HPDE6-E6E7 (cell line): ENCODE measurements around the gene CAMK1.
"Not testable (repeated sequence)": the region's sequence is repeated elsewhere in the genome, so short reads cannot be mapped to it uniquely, and the experiment has no call there.

ENCODE experiments used
- DNase-seq: peaks from one replicate; pipeline ENCODE4 v3.0.0; 2011; ENCODE audit warnings: missing footprints; ENCODE audit errors: extremely low spot score

The CAMK1 gene

DNA sequence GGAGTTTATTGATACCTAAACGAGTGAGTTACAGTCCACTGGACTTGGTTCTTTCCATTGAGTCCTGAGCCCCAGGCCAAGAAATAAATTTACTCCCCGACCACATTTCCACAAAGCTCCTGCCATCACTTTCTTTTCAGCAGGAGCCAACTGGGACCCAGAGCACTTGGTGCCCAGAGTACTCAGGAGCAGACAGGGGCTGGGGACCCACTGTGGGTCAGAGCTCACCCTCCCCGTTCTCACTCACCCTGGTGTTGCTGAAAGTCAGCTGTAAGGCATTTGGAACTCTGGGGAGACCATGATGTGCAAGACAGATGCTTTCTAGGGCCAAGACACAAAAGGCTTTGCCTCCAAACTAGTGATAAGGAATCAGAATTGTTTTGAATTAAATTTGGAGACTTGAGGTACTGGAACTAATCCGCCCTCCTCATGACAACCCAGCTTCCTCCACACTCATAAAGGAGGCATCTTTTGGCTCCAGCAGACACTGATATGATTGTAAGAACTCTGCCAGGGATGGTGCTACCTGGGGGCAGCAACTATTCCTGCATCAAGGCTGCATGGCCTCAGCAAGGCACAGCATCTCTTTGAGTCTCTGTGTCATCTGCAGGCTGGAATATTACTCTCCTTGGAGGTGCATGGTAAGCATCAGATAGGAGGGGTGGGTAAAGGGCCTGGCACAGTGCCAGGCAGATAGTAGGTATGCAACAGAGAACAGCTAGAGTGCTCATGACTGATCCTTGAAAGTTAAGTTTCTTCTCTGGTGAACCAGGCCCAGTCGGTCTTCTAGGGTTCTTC, 7.3 kb upstream of the CAMK1 start:
- DNase-seq = no peak

GRCh38 chr3:9771007-9771406, 1.3 kb upstream of the CAMK1 start:
- not testable (repeated sequence) for DNase-seq

- DNase-seq = no peak
Observed at GRCh38 chr3:9770276-9770812, 597 bp upstream of the CAMK1 start.

GRCh38 chr3:9769012-9769411, 735 bp downstream of the CAMK1 start:
- no peak for DNase-seq

DNA sequence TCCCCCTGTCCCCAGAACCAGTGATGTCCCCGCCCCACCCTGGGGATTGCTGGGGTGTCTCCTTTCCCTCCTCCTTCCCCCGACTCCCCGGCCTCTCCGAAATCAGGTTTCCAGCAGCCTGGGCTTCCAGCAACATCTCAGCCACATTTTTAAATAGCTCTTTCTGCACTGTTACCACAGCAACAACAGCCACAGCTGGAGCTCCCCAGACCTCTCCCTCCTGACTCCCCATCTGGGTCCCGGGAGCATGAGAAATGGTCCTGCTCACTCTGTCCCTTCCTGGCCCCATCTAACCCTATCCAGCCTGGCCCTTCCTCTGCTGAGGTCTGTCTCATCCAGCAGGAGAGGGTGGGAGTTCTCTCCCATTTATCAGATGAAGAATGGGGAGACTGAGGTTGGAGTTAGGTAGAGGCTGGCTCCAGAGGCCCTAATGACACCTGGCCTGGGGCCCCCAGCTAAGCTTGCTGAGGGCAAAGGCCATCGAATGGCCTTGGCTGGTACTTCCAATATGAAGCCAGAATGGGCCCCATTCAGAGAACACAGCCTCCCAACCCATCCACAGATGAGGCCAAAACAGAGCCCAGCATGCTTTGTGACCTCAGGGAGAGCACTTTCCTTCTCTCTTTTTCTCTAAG, 1.5 kb downstream of the CAMK1 start:
- DNase-seq = no peak

DNA sequence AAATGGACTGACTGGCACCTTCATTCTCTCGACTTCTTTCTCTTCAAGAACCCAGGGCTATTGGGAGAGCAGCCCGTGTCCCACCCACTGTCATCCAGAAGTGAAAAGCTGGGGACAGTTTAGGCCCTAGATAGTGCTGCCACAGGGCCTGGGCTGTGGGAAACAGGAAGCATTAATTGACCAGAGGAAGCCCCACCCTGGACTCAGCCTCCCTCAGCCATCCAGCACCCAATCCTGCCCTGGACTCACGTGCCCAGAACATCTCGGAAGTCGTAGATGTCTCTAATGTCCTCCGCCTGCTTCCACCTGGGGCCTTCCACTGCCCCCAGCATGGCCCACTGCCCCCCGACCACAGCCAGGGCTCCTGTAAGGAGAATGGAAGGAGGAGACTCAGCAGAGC, 2.3 kb downstream of the CAMK1 start:
- no peak for DNase-seq

GRCh38 chr3:9765865-9766264, 3.9 kb downstream of the CAMK1 start:
- no peak for DNase-seq

DNA sequence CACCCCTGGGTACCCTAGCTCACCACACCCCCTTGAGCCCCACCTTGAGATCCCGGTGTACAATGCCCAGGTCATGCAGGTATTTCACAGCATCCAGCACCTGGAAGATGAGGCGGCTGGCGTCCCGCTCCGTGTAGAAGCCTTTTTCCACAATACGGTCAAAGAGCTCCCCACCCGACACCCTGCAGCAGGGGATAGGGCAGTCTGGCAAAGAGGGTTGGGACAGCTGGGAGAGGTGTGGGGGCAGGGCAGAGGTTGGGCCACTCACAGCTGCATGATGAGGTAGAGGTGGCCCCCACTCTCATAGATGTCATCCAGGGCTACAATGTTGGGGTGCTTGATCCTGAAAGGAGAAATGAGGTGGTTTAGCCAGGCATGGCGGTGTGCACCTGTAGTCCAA, 6.9 kb downstream of the CAMK1 start:
- DNase-seq = no peak

DNA sequence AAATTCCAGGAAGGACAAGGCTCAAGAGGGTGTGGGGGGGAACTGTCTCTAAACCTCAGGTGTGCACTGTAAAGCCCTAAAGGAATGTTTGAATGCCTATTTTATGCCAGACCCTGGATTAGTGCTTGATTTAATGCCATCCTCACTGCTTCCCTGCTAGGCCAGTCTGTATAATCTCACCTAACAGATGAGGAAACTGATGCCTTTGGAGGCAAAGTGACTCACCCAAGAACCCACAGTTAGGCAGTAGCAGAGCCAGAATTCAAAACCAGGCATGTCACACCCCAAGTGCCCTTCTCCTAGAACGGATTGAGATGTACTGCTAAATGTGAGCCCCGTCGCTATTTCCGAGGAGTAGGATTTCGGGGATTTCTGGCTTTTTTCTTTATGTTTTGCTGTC, 7.8 kb downstream of the CAMK1 start:
- DNase-seq = no peak

GRCh38 chr3:9760779-9761505, 8.8 kb downstream of the CAMK1 start:
- DNase-seq = no peak

- DNase-seq = no peak
Observed at GRCh38 chr3:9757427-9757826, 12.3 kb downstream of the CAMK1 start.

GRCh38 chr3:9754678-9755077, 15.1 kb downstream of the CAMK1 start:
- no peak for DNase-seq

- DNase-seq = no peak
Observed at GRCh38 chr3:9750556-9751411, 19.0 kb downstream of the CAMK1 start.

- peak; percentile 91 for DNase-seq
Observed at GRCh38 chr3:9749645-9750555, 19.8 kb downstream of the CAMK1 start, which contains the start of gene OGG1. OGG1 (plus strand) TSS chr3:9749952; CDS start chr3:9750287, 335 bp downstream.

DNA sequence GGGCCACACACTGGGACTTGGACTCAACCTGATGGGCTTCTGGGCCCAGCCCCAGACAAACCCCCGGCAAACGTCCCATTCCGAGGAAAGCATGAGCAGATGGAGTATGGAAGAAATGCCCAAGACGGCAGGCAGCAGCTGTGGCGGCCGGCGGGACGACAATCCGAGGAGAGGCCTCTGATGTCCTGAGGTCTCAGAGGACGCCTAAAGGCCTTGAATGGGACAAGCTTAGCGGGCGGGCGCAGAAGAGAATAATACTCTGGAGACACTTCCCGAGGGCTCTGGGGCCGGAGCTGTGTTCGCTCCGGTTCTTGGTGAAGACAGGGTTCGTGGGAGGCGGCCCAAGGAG, 20.5 kb downstream of the CAMK1 start:
- no peak for DNase-seq

GRCh38 chr3:9748031-9748430, 21.7 kb downstream of the CAMK1 start:
- DNase-seq = no peak

GRCh38 chr3:9747267-9747666, 22.5 kb downstream of the CAMK1 start:
- DNase-seq = no peak

GRCh38 chr3:9746330-9746729, 23.4 kb downstream of the CAMK1 start:
- no peak for DNase-seq

GRCh38 chr3:9745521-9745920, 24.2 kb downstream of the CAMK1 start:
- DNase-seq = no peak

- DNase-seq = no peak
Observed at GRCh38 chr3:9744162-9744561, 25.6 kb downstream of the CAMK1 start.

DNA sequence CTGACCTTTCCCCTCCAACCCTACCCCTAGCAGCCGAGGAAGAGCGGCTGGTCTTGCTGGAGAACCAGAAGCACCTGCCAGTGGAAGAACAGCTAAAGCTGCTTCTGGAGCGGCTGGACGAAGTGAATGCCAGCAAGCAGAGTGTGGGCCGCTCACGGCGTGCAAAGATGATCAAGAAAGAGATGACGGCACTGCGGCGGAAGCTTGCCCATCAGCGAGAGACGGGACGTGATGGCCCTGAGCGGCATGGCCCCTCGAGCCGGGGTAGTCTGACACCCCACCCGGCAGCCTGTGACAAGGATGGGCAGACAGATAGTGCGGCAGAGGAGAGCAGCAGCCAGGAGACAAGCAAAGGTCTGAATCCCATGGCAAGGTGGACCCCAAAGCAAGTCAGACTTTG, 26.2 kb downstream of the CAMK1 start:
- no peak for DNase-seq
